ENCODE measurements around the gene ZNF275. TPM values are rescaled to one million over a fixed set of nuclear protein-coding genes. Genes with fewer than 3 reads are reported as not detected.
"Not testable (repeated sequence)": the region's sequence is repeated elsewhere in the genome, so short reads cannot be mapped to it uniquely, and the experiment has no call there.

The ZNF275 gene
- total and polyA plus RNA-seq, 10 of the 15 experiments (the other 5 are each of a cell fraction or from before 2014, with no cell fraction given) = 1.3 to 17.4 (median 6.2) TPM

DNA sequence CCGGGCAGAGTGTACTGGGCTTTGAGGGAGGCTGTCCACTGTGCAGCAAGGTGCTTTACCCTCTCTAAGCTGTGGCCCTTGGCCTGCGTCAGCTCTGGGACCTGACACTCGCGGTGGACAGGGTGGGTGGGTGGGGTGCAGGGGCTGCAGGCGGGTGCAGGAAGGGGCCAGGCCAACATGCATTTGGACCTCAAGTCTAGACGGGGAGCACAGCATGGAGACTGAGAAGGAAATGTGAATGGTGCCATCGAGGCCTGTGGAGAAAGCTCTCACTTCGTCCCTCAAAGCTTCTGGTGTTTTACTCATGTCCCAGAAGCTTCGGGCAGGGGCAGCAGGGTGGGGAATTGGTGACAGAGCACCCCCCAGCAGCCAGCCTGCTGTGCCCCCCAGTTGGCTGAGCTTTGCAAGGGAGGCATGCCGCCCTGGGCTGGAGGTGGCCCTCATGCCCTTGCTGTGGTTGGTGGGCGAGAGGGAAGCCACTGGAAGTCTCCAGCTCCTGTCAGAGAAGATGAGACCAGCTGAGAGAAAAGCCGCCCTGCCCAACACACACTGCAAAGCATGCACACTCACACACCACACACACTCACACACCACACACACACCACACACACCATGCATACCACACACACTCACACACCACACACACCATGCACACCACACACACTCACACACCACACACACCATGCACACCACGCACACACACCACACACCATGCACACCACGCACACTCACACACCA, 54.9 kb downstream of the ZNF275 start:
- H3K4me2 ChIP-seq (ENCODE audit: control insufficient read depth, insufficient read depth) = no peak overlapping the region
- TF ChIP-seq RELA (IDR thresholded peaks at IDR 0.05; ENCODE audit: borderline replicate concordance, partially characterized antibody) (no peak), SIX5 (IDR thresholded peaks at IDR 0.05; ENCODE audit: low read depth, low read length, severe bottlenecking) (no peak), POLR2AphosphoS5 (IDR thresholded peaks at IDR 0.05; ENCODE audit: low read length) (no peak), RAD21 (IDR thresholded peaks at IDR 0.05; ENCODE audit: insufficient read depth, low read depth, low read length) (no peak)
- TF ChIP-seq, protein P1, sequence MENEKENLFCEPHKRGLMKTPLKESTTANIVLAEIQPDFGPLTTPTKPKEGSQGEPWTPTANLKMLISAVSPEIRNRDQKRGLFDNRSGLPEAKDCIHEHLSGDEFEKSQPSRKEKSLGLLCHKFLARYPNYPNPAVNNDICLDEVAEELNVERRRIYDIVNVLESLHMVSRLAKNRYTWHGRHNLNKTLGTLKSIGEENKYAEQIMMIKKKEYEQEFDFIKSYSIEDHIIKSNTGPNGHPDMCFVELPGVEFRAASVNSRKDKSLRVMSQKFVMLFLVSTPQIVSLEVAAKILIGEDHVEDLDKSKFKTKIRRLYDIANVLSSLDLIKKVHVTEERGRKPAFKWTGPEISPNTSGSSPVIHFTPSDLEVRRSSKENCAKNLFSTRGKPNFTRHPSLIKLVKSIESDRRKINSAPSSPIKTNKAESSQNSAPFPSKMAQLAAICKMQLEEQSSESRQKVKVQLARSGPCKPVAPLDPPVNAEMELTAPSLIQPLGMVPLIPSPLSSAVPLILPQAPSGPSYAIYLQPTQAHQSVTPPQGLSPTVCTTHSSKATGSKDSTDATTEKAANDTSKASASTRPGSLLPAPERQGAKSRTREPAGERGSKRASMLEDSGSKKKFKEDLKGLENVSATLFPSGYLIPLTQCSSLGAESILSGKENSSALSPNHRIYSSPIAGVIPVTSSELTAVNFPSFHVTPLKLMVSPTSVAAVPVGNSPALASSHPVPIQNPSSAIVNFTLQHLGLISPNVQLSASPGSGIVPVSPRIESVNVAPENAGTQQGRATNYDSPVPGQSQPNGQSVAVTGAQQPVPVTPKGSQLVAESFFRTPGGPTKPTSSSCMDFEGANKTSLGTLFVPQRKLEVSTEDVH (IDR thresholded peaks at IDR 0.05; ENCODE audit: low read depth, partially characterized antibody) = no peak
- TF ChIP-seq, protein P2, sequence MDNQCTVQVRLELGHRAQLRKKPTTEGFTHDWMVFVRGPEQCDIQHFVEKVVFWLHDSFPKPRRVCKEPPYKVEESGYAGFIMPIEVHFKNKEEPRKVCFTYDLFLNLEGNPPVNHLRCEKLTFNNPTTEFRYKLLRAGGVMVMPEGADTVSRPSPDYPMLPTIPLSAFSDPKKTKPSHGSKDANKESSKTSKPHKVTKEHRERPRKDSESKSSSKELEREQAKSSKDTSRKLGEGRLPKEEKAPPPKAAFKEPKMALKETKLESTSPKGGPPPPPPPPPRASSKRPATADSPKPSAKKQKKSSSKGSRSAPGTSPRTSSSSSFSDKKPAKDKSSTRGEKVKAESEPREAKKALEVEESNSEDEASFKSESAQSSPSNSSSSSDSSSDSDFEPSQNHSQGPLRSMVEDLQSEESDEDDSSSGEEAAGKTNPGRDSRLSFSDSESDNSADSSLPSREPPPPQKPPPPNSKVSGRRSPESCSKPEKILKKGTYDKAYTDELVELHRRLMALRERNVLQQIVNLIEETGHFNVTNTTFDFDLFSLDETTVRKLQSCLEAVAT (IDR thresholded peaks at IDR 0.05) = no peak
- no peaks in the 10 kb centered on the region; a peak in 1 of 4 replicates for H3K27me3 ChIP-seq (replicated peaks in 1 of 2; ENCODE audit: control insufficient read depth in 2 of 2, insufficient read depth in 2 of 2, low read length in 1 of 2)
- no peak overlapping the region for H2AFZ ChIP-seq (ENCODE audit: control insufficient read depth, low read depth, low read length)
- no peaks in the 10 kb centered on the region for H3K79me2 ChIP-seq (ENCODE audit: control insufficient read depth, insufficient read depth, low read length)
- in situ Hi-C loops (cut with MboI) = no loop called here
- FAIRE-seq (no peak), DNase-seq (ENCODE audit: low read depth, low spot score) (no peak), ATAC-seq (no peak)
- no peaks in the 10 kb centered on the region for H3K36me3 ChIP-seq (ENCODE audit: control insufficient read depth in 2 of 2, insufficient read depth in 2 of 2, low read length in 1 of 2)
- WGBS (ENCODE audit: insufficient coverage, insufficient replicate concordance, low lambda C conversion rate, missing lambda C conversion rate) = 69% methylated on average over 12 of the region's 14 CpGs
- intact Hi-C loops (cut with micrococcal nuclease; ENCODE audit: unreplicated experiment) = no loop called here
- no peaks in the 10 kb centered on the region for H4K20me1 ChIP-seq (ENCODE audit: control insufficient read depth, insufficient read depth)
- SMC1A ChIA-PET (ENCODE audit: uncharacterized antibody, unreplicated experiment) = no interaction called here
- no peak overlapping the region for H3K9ac ChIP-seq (ENCODE audit: control insufficient read depth, insufficient read depth, low read length)
- RAD21 ChIA-PET (ENCODE audit: unreplicated experiment) = no interaction called here
- no peaks in the 10 kb centered on the region; the same call in 2 of the 3 replicates for H3K9me3 ChIP-seq (replicated peaks; ENCODE audit: control insufficient read depth, insufficient read depth, low read length)
- no peak overlapping the region for H3K27ac ChIP-seq (ENCODE audit: control insufficient read depth, insufficient read depth)
- BruUV-seq (replicated peaks) = no TSS peak
- POLR2A ChIA-PET = no interaction called here
- CTCF ChIA-PET = no interaction called here
- no peak overlapping the region for H3K4me3 ChIP-seq
- no peaks in the 10 kb centered on the region for H3K4me1 ChIP-seq (ENCODE audit: control insufficient read depth, insufficient read depth, low read length)

DNA sequence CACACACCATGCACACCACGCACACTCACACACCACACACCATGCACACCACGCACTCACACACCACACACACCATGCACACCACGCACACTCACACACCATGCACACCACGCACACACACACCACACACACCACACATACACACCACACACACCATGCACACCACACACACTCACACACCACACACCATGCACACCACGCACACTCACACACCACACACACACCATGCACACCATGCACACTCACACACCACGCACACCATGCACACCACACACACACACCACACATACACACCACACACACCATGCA, 55.5 kb downstream of the ZNF275 start:
- CTCF ChIA-PET; H3K79me2 ChIP-seq (ENCODE audit: control insufficient read depth, insufficient read depth, low read length); H3K27ac ChIP-seq (ENCODE audit: control insufficient read depth, insufficient read depth); H3K9me3 ChIP-seq (replicated peaks; ENCODE audit: control insufficient read depth, insufficient read depth, low read length); H3K9ac ChIP-seq (ENCODE audit: control insufficient read depth, insufficient read depth, low read length); FAIRE-seq; RAD21 ChIA-PET (ENCODE audit: unreplicated experiment); H3K36me3 ChIP-seq (ENCODE audit: control insufficient read depth in 2 of 2, insufficient read depth in 2 of 2, low read length in 1 of 2); SMC1A ChIA-PET (ENCODE audit: uncharacterized antibody, unreplicated experiment); H3K4me2 ChIP-seq (ENCODE audit: control insufficient read depth, insufficient read depth); in situ Hi-C loops (cut with MboI); POLR2A ChIA-PET; ATAC-seq; H3K4me3 ChIP-seq; H3K27me3 ChIP-seq (replicated peaks in 1 of 2; ENCODE audit: control insufficient read depth in 2 of 2, insufficient read depth in 2 of 2, low read length in 1 of 2); intact Hi-C loops (cut with micrococcal nuclease; ENCODE audit: unreplicated experiment); H3K4me1 ChIP-seq (ENCODE audit: control insufficient read depth, insufficient read depth, low read length); H2AFZ ChIP-seq (ENCODE audit: control insufficient read depth, low read depth, low read length); DNase-seq (ENCODE audit: low read depth, low spot score); H4K20me1 ChIP-seq (ENCODE audit: control insufficient read depth, insufficient read depth); BruUV-seq (replicated peaks): not testable (repeated sequence)
- WGBS (ENCODE audit: insufficient coverage, insufficient replicate concordance, low lambda C conversion rate, missing lambda C conversion rate) = 79% methylated on average over 6 of the region's 6 CpGs
